ENCODE results near the gene PLP2. TPM values are rescaled to one million over a fixed set of nuclear protein-coding genes. Genes with fewer than 3 reads are reported as not detected.
"Not testable (repeated sequence)": the region's sequence is repeated elsewhere in the genome, so short reads cannot be mapped to it uniquely, and the experiment has no call there.

The PLP2 gene, protein sequence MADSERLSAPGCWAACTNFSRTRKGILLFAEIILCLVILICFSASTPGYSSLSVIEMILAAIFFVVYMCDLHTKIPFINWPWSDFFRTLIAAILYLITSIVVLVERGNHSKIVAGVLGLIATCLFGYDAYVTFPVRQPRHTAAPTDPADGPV
- 100 to 1,000 TPM; 228 to 233 TPM for total RNA-seq

DNA sequence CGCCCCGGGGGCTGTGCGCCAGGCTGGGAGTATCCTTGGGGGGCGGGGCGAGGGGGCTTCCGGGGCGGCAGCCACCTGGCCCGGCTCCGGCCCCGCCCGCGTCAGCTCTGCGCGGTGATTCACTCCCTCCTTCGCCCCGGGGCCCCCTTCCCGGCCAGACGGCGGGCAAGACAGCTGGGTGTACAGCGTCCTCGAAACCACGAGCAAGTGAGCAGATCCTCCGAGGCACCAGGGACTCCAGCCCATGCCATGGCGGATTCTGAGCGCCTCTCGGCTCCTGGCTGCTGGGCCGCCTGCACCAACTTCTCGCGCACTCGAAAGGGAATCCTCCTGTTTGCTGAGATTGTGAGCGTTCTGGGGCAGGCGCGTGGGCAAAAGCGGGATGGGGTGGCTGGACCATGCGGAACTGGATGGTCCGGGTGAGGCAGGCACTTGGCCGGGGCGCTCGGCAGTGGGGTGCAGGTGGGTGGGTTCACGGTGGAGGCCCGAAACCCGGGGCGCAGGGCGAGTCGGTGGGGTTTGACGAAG, at the start of gene PLP2:
Gene PLP2, plus strand, starts transcription at position 147 of the 528 bp plus-strand sequence. Its CDS starts 103 bp downstream, at position 250.
- peak within 1 kb of the TSS; percentile 85 for H3K4me3 Mint-ChIP-seq
- peak within 1 kb of the TSS; percentile 87 for H3K27ac Mint-ChIP-seq
- peaks cover 14% of the 10 kb centered on the region for H3K4me1 Mint-ChIP-seq
- peaks cover 45% of the 10 kb centered on the region for H3K36me3 Mint-ChIP-seq (ENCODE audit: low read depth)
- H3K27me3 Mint-ChIP-seq: no peaks in the 10 kb centered on the region
- peak; percentile 72 for ATAC-seq (replicated peaks)
- no peaks in the 10 kb centered on the region for H3K9me3 Mint-ChIP-seq

DNA sequence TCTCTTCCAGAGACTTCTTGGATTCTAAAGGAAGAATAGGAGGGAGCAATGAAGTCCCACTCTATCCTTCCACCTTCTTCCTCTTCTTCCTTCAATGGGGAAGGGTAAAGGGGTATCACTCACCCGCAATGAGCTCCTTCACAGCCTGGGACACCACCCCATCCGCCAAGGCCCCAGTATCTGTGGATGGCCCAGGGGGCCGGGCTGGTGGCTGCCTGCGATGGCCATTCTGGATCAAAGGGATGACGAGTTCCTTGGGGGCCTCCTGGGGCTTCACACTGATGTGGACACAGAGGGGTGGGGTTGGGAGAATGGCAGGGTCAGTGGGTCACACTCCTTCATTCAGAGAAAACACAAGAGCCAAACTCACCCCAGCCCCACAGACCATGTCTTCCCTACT, 49.2 kb upstream of the PLP2 start:
- Mint-ChIP-seq H3K36me3 (ENCODE audit: low read depth) (peaks cover 47% of the 10 kb centered on the region), H3K9me3 (no peaks in the 10 kb centered on the region), H3K4me1 (peaks cover 22% of the 10 kb centered on the region), H3K4me3 (peak overlapping the region; percentile 97), H3K27ac (peak overlapping the region; percentile 98), H3K27me3 (no peaks in the 10 kb centered on the region)
- no peak for ATAC-seq (replicated peaks)

DNA sequence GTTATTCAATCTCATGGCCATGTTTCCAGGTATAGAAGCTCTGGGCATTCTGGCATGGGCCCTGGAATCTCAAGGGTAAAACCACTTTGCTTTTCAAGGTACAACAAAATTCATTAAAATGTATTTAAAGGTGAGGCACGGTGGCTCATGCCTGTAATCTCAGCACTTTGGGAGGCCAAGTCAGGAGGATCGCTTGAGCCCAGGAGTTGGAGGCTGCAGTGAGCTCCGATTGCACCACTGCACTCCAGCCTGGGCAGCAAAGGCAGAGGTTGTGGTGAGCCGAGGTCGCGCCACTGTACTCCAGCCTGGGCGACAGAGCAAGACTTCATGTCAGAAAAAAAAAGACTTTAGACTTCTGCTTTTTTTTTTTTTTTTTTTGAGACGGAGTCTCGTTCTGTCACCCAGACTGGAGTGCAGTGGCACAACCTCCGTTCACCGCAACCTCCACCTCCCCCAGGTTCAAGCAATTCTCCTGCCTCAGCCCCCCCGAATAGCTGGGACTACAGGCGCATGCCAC, 43.9 kb upstream of the PLP2 start:
- not testable (repeated sequence) for H3K4me1 Mint-ChIP-seq; H3K27me3 Mint-ChIP-seq; H3K27ac Mint-ChIP-seq; ATAC-seq (replicated peaks); H3K9me3 Mint-ChIP-seq; H3K36me3 Mint-ChIP-seq (ENCODE audit: low read depth); H3K4me3 Mint-ChIP-seq

DNA sequence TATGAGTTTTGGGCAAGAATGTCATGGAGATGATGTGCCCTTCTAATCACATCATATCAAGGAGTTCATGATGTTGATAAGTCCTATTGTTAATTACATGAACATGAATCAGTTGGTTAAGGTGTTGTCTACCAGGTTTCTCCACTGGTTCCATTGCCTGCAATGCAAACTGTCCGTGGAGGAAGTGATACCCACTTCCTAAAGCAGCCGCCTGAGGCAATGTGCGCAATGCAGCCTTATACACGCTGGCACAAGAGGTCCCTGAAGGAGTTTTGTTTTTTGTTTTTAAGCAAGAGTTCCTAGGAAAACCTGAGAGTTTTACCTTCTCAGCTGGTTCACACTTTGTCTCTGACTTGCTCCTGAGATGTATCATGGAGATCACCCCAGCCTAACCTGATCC, 42.3 kb upstream of the PLP2 start:
- H3K27me3 Mint-ChIP-seq: no peaks in the 10 kb centered on the region
- no peaks in the 10 kb centered on the region for H3K4me1 Mint-ChIP-seq
- ATAC-seq (replicated peaks): no peak
- H3K9me3 Mint-ChIP-seq: no peaks in the 10 kb centered on the region
- H3K27ac Mint-ChIP-seq: no peak overlapping the region
- no peaks in the 10 kb centered on the region for H3K36me3 Mint-ChIP-seq (ENCODE audit: low read depth)
- no peak overlapping the region for H3K4me3 Mint-ChIP-seq

DNA sequence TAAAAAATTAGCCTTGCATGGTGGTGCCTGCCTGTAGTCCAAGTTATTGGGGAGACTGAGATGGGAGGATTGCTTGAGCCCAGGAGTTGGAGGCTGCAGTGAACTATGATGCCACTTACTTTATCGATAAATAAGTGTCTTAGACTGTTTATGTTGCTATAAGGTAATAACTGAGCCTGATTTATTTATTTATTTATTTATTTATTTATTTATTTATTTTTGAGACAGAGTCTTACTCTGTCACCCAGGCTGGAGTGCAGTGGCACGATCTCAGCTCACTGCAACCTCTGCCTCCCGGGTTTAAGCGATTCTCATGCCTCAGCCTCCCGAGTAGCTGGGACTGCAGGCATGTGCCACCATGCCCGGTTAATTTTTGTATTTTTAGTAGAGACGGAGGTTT, 39.4 kb upstream of the PLP2 start:
- not testable (repeated sequence) for H3K9me3 Mint-ChIP-seq

DNA sequence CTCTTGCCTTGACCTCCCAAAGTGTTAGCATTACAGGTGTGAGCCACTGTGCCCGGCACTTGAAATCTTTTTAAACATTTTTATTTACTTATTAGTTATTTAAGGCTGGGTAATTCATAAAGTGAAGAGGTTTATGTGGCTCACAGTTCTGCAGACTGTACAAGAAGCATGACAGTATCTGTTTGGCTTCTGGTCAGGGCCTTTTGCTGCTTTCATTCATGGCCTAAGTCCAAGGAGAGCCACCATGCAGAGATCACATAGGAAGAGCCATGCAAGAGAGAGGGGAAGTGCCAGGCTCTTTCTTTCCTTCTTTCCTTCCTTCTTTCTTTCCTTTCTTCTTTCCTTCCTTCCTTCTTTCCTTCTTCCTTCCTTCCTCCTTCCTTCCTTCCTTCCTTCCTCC, 37.9 kb upstream of the PLP2 start:
- no peaks in the 10 kb centered on the region for H3K36me3 Mint-ChIP-seq (ENCODE audit: low read depth)
- no peaks in the 10 kb centered on the region for H3K9me3 Mint-ChIP-seq
- no peak for ATAC-seq (replicated peaks)
- H3K4me1 Mint-ChIP-seq: no peaks in the 10 kb centered on the region
- H3K27ac Mint-ChIP-seq: no peak overlapping the region
- no peaks in the 10 kb centered on the region for H3K27me3 Mint-ChIP-seq
- no peak overlapping the region for H3K4me3 Mint-ChIP-seq

More for the DNA sequence above, 39.4 kb upstream of the PLP2 start:
- H3K27ac Mint-ChIP-seq; ATAC-seq (replicated peaks); H3K4me3 Mint-ChIP-seq; H3K27me3 Mint-ChIP-seq; H3K4me1 Mint-ChIP-seq; H3K36me3 Mint-ChIP-seq (ENCODE audit: low read depth): not testable (repeated sequence)

DNA sequence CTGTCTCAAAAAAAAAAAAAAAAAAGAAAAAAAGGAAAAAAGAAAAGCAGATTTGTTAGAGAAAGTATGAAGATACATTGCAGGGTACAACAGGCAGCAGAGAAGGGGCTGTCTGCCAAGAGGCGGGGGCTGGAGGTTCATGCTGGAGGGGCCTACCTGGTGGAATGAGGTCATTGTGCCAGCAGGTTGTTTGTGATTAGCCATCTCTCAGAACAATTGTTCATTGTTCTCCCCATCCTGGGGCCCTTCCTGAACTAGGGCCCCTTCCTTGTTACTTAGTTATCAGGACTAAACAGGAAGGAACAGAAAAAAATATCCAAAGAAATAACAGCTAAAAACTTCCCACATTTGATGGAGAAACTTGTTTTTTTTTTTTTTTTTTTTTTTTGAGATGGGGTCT, 34.2 kb upstream of the PLP2 start:
- Mint-ChIP-seq H3K27ac (no peak overlapping the region), H3K9me3 (no peaks in the 10 kb centered on the region), H3K36me3 (ENCODE audit: low read depth) (no peaks in the 10 kb centered on the region), H3K4me3 (no peak overlapping the region), H3K4me1 (no peaks in the 10 kb centered on the region), H3K27me3 (no peaks in the 10 kb centered on the region)
- no peak for ATAC-seq (replicated peaks)

DNA sequence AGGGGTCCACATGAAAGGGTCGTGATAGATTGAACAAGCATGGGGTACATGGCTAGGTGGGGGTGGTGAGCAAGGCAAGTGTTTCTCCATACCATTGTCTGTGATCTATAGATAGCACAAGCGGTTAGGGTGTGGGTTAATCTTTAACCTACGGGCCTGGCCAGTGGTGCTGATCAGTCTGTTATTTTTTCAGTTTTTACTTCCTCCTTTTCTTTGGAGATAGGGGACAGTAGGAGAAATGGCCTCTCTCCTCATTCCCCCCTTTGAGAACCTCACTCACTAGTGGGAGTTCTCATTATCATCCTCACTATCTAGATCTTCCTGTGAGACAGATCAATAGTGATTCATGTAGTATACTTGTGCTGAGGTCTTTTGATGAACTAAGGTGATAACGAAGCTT, 32.0 kb upstream of the PLP2 start:
- H3K4me1 Mint-ChIP-seq: no peaks in the 10 kb centered on the region
- no peaks in the 10 kb centered on the region for H3K36me3 Mint-ChIP-seq (ENCODE audit: low read depth)
- no peak overlapping the region for H3K4me3 Mint-ChIP-seq
- no peak overlapping the region for H3K27ac Mint-ChIP-seq
- ATAC-seq (replicated peaks): no peak
- no peaks in the 10 kb centered on the region for H3K27me3 Mint-ChIP-seq
- H3K9me3 Mint-ChIP-seq: no peaks in the 10 kb centered on the region

DNA sequence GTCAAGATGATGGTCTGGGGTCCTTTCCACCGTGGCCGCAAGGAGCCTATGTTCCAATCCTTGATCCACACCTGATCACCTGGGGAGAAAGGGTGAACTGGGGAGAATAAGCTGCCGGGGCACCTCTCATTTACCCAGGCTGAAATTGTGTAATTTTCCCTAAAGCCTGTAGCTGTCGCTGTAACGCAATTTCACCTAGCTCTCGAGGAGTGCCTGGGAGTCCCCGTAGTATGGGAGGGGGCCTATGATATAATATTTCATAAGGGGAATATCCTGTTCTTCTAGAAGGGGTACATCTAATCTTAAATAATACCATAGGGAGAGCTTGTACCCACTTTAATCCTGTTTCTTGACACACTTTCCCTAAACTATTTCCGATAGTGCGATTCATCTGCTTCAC, 29.4 kb upstream of the PLP2 start:
- H3K36me3 Mint-ChIP-seq (ENCODE audit: low read depth); H3K4me3 Mint-ChIP-seq; ATAC-seq (replicated peaks); H3K27ac Mint-ChIP-seq; H3K27me3 Mint-ChIP-seq; H3K4me1 Mint-ChIP-seq; H3K9me3 Mint-ChIP-seq: not testable (repeated sequence)

DNA sequence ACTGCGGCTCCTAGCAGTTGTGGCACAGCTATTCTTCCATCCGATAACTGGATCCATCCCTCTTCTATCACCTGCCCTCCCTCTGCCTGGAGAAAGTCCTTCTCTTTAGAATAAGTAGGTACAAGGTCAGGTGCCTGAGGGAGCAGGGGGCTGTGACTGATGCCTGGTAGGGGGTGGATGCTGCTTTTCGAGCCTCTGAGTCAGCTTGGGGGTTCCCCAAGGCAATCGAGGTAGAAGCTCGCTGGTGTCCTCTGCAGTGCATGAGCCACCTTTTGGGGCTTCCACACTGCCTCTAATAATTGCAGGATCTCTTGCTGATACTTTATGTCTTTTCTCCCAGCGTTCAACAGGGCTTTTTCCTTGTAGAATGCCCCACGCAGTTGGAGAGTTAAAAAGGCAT, 28.5 kb upstream of the PLP2 start:
- not testable (repeated sequence) for ATAC-seq (replicated peaks); H3K27ac Mint-ChIP-seq; H3K27me3 Mint-ChIP-seq

DNA sequence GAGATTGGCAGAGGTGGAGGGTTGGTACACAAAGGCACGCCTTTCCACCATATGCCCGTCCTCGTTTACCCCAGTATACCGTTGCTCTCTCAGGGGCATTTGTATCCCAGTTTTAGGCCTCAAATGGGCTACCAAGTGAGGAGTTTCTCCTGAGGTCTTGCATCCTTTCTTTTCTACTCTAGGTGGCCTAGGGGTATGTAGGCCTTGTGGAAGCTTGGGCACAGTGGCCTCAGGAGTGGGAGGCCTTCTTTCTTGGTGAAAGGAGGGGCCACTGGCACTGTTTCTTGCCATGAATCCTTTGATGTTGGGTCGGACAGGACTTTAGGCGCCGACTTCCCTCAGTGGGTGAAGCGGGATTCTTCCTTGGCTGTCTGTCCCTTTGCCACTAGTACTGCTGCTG, 24.4 kb upstream of the PLP2 start:
- Mint-ChIP-seq H3K36me3 (ENCODE audit: low read depth) (no peaks in the 10 kb centered on the region), H3K27me3 (no peaks in the 10 kb centered on the region), H3K27ac (no peak overlapping the region), H3K4me3 (no peak overlapping the region), H3K4me1 (no peaks in the 10 kb centered on the region), H3K9me3 (no peaks in the 10 kb centered on the region)
- ATAC-seq (replicated peaks): no peak

More for the DNA sequence above, 28.5 kb upstream of the PLP2 start:
- not testable (repeated sequence) for H3K4me3 Mint-ChIP-seq; H3K9me3 Mint-ChIP-seq; H3K36me3 Mint-ChIP-seq (ENCODE audit: low read depth); H3K4me1 Mint-ChIP-seq

DNA sequence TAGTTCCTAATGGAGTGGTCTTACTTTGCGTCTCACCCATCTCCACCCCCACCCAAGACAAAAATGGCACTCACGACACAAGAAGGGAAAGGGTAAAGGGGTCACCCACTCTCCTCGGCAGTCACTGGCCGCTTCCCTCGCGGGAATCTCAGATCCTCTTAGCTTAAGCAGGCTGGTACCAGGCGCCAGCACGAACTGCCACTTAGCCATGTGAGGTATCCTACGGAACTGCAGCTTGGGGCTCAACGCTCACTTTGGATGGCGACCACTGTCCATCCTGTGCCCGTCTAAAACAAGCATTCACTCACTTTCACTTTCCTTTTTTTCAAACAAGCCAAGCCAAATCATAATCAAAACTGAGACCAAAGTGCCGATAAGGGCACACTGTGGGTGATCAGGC, 23.8 kb upstream of the PLP2 start:
- no peaks in the 10 kb centered on the region for H3K27me3 Mint-ChIP-seq
- no peak overlapping the region for H3K4me3 Mint-ChIP-seq
- H3K36me3 Mint-ChIP-seq (ENCODE audit: low read depth): no peaks in the 10 kb centered on the region
- no peak overlapping the region for H3K27ac Mint-ChIP-seq
- no peaks in the 10 kb centered on the region for H3K9me3 Mint-ChIP-seq
- no peak for ATAC-seq (replicated peaks)
- H3K4me1 Mint-ChIP-seq: no peaks in the 10 kb centered on the region

DNA sequence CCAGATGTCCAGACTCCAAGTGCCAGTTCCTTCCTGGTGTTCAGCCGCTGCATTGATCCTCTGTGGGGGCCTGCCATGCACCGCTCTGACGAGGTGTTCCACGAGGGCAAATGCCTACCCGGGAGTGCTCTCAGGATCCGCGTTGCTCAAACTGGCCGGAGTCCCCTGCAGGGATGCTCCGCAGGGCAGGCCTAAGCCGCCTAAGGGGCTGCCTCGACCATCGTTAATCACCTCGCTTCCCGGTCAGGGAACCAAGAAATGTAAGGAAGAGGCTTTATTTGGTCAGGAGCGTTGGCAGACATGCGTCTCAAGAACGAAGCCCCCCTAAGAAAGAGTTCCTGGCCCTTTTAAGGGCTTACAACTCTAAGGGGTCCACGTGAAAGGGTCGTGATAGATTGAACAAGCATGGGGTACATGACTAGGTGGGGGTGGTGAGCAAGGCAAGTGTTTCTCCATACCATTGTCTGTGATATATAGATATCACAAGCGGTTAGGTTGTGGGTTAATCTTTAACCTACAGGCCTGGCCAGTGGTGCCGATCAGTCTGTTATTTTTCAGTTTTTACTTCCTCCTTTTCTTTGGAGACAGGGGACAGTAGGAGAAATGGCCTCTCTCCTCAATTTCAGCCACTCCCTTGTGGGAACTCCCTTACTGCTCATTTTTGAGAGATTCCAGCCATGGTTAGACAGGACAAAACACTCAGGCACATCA, 23.2 kb upstream of the PLP2 start:
- not testable (repeated sequence) for H3K4me3 Mint-ChIP-seq; H3K27ac Mint-ChIP-seq; H3K36me3 Mint-ChIP-seq (ENCODE audit: low read depth); H3K27me3 Mint-ChIP-seq; H3K4me1 Mint-ChIP-seq; H3K9me3 Mint-ChIP-seq; ATAC-seq (replicated peaks)

DNA sequence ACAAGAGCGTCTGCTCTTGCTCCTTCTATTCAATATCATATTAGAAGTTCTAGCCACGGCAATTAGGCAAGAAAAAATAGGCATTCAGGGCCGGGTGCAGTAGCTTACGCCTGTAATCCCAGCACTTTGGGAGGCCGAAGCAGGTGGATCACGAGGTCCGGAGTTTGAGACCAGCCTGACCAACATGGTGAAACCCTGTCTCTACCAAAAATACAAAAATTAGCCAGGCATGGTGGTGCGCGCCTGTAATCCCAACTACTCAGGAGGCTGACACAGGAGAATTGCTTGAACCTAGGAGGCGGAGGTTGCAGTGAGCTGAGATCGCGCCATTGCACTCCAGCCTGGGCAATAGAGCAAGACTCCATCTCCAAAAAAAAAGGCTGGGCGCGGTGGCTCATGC, 22.4 kb upstream of the PLP2 start:
- not testable (repeated sequence) for H3K4me3 Mint-ChIP-seq; ATAC-seq (replicated peaks); H3K9me3 Mint-ChIP-seq; H3K27me3 Mint-ChIP-seq; H3K4me1 Mint-ChIP-seq; H3K36me3 Mint-ChIP-seq (ENCODE audit: low read depth); H3K27ac Mint-ChIP-seq

DNA sequence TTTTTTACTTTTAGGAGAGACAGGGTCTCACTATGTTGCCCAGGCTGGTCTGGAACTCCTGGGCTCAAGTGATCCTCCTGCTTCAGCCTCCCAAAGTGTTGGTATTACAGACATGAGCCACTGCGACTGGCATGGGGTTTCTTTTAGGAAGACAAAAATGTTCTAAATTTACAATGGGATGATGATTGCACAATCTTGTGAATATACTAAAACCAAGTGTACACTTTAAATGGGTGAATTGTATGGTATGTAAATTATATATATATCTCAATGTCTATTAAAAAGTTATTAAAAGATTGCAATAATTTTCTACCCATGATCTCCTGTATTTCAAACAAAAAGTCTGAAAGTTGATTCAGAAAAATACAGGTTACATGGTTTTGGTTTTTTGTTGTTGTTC, 18.2 kb upstream of the PLP2 start:
- no peak overlapping the region for H3K4me3 Mint-ChIP-seq
- H3K27me3 Mint-ChIP-seq: no peaks in the 10 kb centered on the region
- H3K36me3 Mint-ChIP-seq (ENCODE audit: low read depth): no peaks in the 10 kb centered on the region
- no peak overlapping the region for H3K27ac Mint-ChIP-seq
- ATAC-seq (replicated peaks): no peak
- H3K9me3 Mint-ChIP-seq: no peaks in the 10 kb centered on the region
- peaks cover 8% of the 10 kb centered on the region for H3K4me1 Mint-ChIP-seq

Measured in activated T-helper 17 cell treated with anti-CD3 and anti-CD28 coated beads, Interleukin-2, amount 50 U/mL, for 72 hours (primary cell).